Measurements from ENCODE around the gene CX3CL1.
A peak's percentile ranks its signal among the peaks of the same experiment; 100 is the strongest.
"Not testable (repeated sequence)": the region's sequence is repeated elsewhere in the genome, so short reads cannot be mapped to it uniquely, and the experiment has no call there.

CX3CL1 gene

GRCh38 chr16:57371494-57372371, 557 bp upstream of the CX3CL1 start:
- H3K36me3 ChIP-seq (ENCODE audit: control insufficient read depth, insufficient read depth, low read length), result no peaks in the 10 kb centered on the region
- H3K4me3 ChIP-seq (ENCODE audit: insufficient read depth, low read depth, low read length), result no peak overlapping the region
- H3K27ac ChIP-seq (ENCODE audit: insufficient read depth, low read depth, low read length, poor library complexity, severe bottlenecking), result peak overlapping the region; percentile 74
- H3K9me3 ChIP-seq (ENCODE audit: control insufficient read depth, low read length), result no peaks in the 10 kb centered on the region
- no peaks in the 10 kb centered on the region for H3K27me3 ChIP-seq (ENCODE audit: control insufficient read depth, insufficient read depth, low read length, poor library complexity, severe bottlenecking)
- H3K4me1 ChIP-seq (ENCODE audit: control insufficient read depth, insufficient read depth, low read length), result peaks cover 32% of the 10 kb centered on the region
- 70 to 71% methylated on average over 15 of the region's 15 CpGs for WGBS, 2 experiments

DNA sequence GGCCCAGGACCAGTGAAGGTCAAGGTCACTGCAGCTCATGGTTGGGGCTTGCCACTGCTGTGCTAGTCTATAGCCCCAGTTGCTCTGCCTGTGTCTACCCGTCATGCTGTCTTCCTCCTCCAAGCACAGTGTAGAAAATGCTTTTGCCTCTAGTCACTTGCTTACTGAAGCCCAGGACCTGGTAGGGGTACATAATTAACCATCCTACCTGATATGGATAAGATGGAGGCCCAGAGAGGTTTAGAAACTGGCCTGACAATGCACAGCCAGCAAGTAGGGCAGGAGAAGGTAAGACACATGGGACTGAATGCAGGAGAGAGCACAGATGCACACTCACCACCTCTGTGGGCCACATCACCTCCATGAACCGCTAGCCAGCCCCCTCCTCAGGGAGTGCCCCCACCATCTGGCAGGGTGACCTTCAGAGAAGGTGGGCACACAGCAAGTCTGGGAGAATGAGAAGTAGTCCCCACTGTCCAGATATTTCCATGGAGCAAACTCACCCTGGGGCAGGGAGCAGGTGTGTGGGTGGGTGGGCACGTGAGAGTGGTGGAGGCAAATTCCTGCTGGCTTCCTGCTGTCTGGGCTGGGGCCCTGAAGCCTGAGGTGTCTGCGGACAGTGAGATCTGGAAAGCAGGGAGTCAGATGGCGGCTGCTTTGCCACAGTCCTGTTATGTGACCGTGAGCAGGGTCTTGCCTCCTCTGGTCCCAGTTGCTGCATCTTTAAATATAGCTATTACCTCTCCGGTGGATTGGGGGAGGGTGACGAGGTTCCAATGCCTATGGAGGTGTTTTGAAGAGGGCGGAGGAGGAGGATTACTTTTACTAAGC, 1.0 kb downstream of the CX3CL1 start:
- Histone ChIP-seq H3K4me1 (ENCODE audit: control insufficient read depth, insufficient read depth, low read length) (peaks cover 39% of the 10 kb centered on the region), H3K27ac (ENCODE audit: insufficient read depth, low read depth, low read length, poor library complexity, severe bottlenecking) (no peak overlapping the region), H3K36me3 (ENCODE audit: control insufficient read depth, insufficient read depth, low read length) (no peaks in the 10 kb centered on the region), H3K4me3 (ENCODE audit: insufficient read depth, low read depth, low read length) (peak overlapping the region; percentile 16), H3K9me3 (ENCODE audit: control insufficient read depth, low read length) (no peaks in the 10 kb centered on the region), H3K27me3 (ENCODE audit: control insufficient read depth, insufficient read depth, low read length, poor library complexity, severe bottlenecking) (no peaks in the 10 kb centered on the region)
- WGBS, 2 experiments, result 72 to 73% methylated on average over 9 of the region's 9 CpGs

DNA sequence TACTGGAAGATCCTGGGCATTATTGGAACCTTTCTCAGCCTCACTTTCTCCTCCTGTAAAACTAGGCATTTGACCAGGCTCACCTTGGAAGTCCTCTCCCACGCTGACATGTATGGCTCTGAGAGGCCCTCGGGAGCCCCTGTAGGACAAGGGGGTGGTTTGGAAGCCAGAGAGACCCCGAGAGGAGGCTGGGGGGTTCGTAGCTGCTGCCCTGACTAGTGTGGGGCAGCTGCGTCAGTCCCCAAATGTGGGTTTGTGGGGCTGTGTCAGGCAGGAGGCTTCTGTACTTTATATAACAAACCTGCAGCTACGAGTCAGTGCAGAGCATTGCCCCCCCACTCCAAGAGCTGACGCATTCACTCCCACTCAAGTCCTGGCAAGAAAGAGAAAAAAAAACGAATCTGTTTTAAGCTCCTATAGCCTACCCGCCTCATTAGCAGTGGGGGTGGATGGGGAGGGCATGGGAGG, 1.8 kb downstream of the CX3CL1 start:
- 74 to 80% methylated on average over 5 to 9 of the region's 9 CpGs for WGBS, 2 experiments
- Histone ChIP-seq H3K4me3 (ENCODE audit: insufficient read depth, low read depth, low read length) (no peak overlapping the region), H3K4me1 (ENCODE audit: control insufficient read depth, insufficient read depth, low read length) (peaks cover 39% of the 10 kb centered on the region)

GRCh38 chr16:57374925-57375465, 2.7 kb downstream of the CX3CL1 start:
- not testable (repeated sequence) for H3K27ac ChIP-seq (ENCODE audit: insufficient read depth, low read depth, low read length, poor library complexity, severe bottlenecking); H3K27me3 ChIP-seq (ENCODE audit: control insufficient read depth, insufficient read depth, low read length, poor library complexity, severe bottlenecking); H3K4me3 ChIP-seq (ENCODE audit: insufficient read depth, low read depth, low read length); H3K36me3 ChIP-seq (ENCODE audit: control insufficient read depth, insufficient read depth, low read length); H3K9me3 ChIP-seq (ENCODE audit: control insufficient read depth, low read length)
- 94 to 95% methylated on average over 8 of the region's 8 CpGs for WGBS, 2 experiments
- peaks cover 39% of the 10 kb centered on the region for H3K4me1 ChIP-seq (ENCODE audit: control insufficient read depth, insufficient read depth, low read length)

More for the DNA sequence above, 1.8 kb downstream of the CX3CL1 start:
- H3K36me3 ChIP-seq (ENCODE audit: control insufficient read depth, insufficient read depth, low read length), result no peaks in the 10 kb centered on the region
- no peaks in the 10 kb centered on the region for H3K9me3 ChIP-seq (ENCODE audit: control insufficient read depth, low read length)
- no peaks in the 10 kb centered on the region for H3K27me3 ChIP-seq (ENCODE audit: control insufficient read depth, insufficient read depth, low read length, poor library complexity, severe bottlenecking)
- no peak overlapping the region for H3K27ac ChIP-seq (ENCODE audit: insufficient read depth, low read depth, low read length, poor library complexity, severe bottlenecking)

GRCh38 chr16:57376313-57376818, 4.1 kb downstream of the CX3CL1 start:
- no peaks in the 10 kb centered on the region for H3K27me3 ChIP-seq (ENCODE audit: control insufficient read depth, insufficient read depth, low read length, poor library complexity, severe bottlenecking)
- no peaks in the 10 kb centered on the region for H3K36me3 ChIP-seq (ENCODE audit: control insufficient read depth, insufficient read depth, low read length)
- no peaks in the 10 kb centered on the region for H3K9me3 ChIP-seq (ENCODE audit: control insufficient read depth, low read length)
- H3K4me1 ChIP-seq (ENCODE audit: control insufficient read depth, insufficient read depth, low read length), result peaks cover 37% of the 10 kb centered on the region
- no peak overlapping the region for H3K4me3 ChIP-seq (ENCODE audit: insufficient read depth, low read depth, low read length)
- H3K27ac ChIP-seq (ENCODE audit: insufficient read depth, low read depth, low read length, poor library complexity, severe bottlenecking), result no peak overlapping the region
- 93 to 94% methylated on average over 3 of the region's 3 CpGs for WGBS, 2 experiments

GRCh38 chr16:57377080-57377841, 5.0 kb downstream of the CX3CL1 start:
- no peak overlapping the region for H3K4me3 ChIP-seq (ENCODE audit: insufficient read depth, low read depth, low read length)
- no peaks in the 10 kb centered on the region for H3K9me3 ChIP-seq (ENCODE audit: control insufficient read depth, low read length)
- no peak overlapping the region for H3K27ac ChIP-seq (ENCODE audit: insufficient read depth, low read depth, low read length, poor library complexity, severe bottlenecking)
- H3K27me3 ChIP-seq (ENCODE audit: control insufficient read depth, insufficient read depth, low read length, poor library complexity, severe bottlenecking), result no peaks in the 10 kb centered on the region
- peaks cover 29% of the 10 kb centered on the region for H3K4me1 ChIP-seq (ENCODE audit: control insufficient read depth, insufficient read depth, low read length)
- 78 to 80% methylated on average over 5 of the region's 5 CpGs for WGBS, 2 experiments
- H3K36me3 ChIP-seq (ENCODE audit: control insufficient read depth, insufficient read depth, low read length), result no peaks in the 10 kb centered on the region

DNA sequence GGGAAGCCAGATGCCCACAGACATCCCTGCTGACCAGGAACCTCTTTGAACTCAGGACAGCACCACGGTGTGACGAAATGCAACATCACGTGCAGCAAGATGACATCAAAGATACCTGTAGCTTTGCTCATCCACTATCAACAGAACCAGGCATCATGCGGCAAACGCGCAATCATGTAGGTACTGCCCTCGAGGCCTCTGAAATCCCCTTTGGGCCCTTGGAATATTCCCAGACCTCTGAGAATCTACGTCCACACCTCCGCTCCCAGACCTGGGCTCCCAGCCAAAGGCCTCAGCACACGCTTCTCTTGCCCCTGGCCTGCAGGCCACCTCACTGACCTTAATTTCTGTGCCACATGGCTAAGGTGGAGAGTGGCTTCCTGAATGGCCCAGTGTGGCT, 7.3 kb downstream of the CX3CL1 start:
- Histone ChIP-seq H3K4me1 (ENCODE audit: control insufficient read depth, insufficient read depth, low read length) (peaks cover 7% of the 10 kb centered on the region), H3K27me3 (ENCODE audit: control insufficient read depth, insufficient read depth, low read length, poor library complexity, severe bottlenecking) (no peaks in the 10 kb centered on the region), H3K9me3 (ENCODE audit: control insufficient read depth, low read length) (no peaks in the 10 kb centered on the region), H3K4me3 (ENCODE audit: insufficient read depth, low read depth, low read length) (no peak overlapping the region), H3K36me3 (ENCODE audit: control insufficient read depth, insufficient read depth, low read length) (no peaks in the 10 kb centered on the region), H3K27ac (ENCODE audit: insufficient read depth, low read depth, low read length, poor library complexity, severe bottlenecking) (no peak overlapping the region)
- WGBS, 2 experiments, result 94 to 95% methylated on average over 10 of the region's 10 CpGs

- 90 to 91% methylated on average over 8 of the region's 8 CpGs for WGBS, 2 experiments
- H3K4me3 ChIP-seq (ENCODE audit: insufficient read depth, low read depth, low read length), result no peak overlapping the region
- no peak overlapping the region for H3K27ac ChIP-seq (ENCODE audit: insufficient read depth, low read depth, low read length, poor library complexity, severe bottlenecking)
- H3K36me3 ChIP-seq (ENCODE audit: control insufficient read depth, insufficient read depth, low read length), result no peaks in the 10 kb centered on the region
- peaks cover 7% of the 10 kb centered on the region for H3K4me1 ChIP-seq (ENCODE audit: control insufficient read depth, insufficient read depth, low read length)
- no peaks in the 10 kb centered on the region for H3K27me3 ChIP-seq (ENCODE audit: control insufficient read depth, insufficient read depth, low read length, poor library complexity, severe bottlenecking)
- no peaks in the 10 kb centered on the region for H3K9me3 ChIP-seq (ENCODE audit: control insufficient read depth, low read length)
Measured at GRCh38 chr16:57380671-57381462, 8.6 kb downstream of the CX3CL1 start.

Data from ectodermal cell (in vitro differentiated cells).